Rectal smooth muscle tissue (tissue), 1 donor: ENCODE data around the gene PASD1.
"Not testable (repeated sequence)": the region's sequence is repeated elsewhere in the genome, so short reads cannot be mapped to it uniquely, and the experiment has no call there.

Experiments used
- H3K27ac ChIP-seq: one replicate; pipeline ENCODE4 v1.7.0; 2013; ENCODE audit warnings: low read depth, low read length, inconsistent platforms
- H3K27me3 ChIP-seq: one replicate; pipeline ENCODE4 v1.7.0; 2013; ENCODE audit warnings: low read length; ENCODE audit not compliant: control insufficient read depth, insufficient read depth
- H3K36me3 ChIP-seq: one replicate; pipeline ENCODE4 v1.7.0; 2013; ENCODE audit warnings: low read length; ENCODE audit not compliant: control insufficient read depth, insufficient read depth
- H3K4me1 ChIP-seq: one replicate; pipeline ENCODE4 v1.7.0; 2013; ENCODE audit warnings: low read length; ENCODE audit not compliant: control insufficient read depth, insufficient read depth
- H3K4me3 ChIP-seq: one replicate; pipeline ENCODE4 v1.7.0; 2013; ENCODE audit warnings: low read length
- H3K9ac ChIP-seq: one replicate; pipeline ENCODE4 v1.7.0; 2013; ENCODE audit warnings: low read length

Gene PASD1

GRCh38 chrX:151697082-151697481 is 133.6 kb downstream of the PASD1 start:
- H3K9ac ChIP-seq, H3K4me1 ChIP-seq, H3K4me3 ChIP-seq, H3K27ac ChIP-seq, H3K27me3 ChIP-seq, H3K36me3 ChIP-seq: not testable (repeated sequence)

GRCh38 chrX:151697522-151697921 is 134.0 kb downstream of the PASD1 start:
- no peaks in the 10 kb centered on the region for H3K4me1 ChIP-seq
- H3K36me3 ChIP-seq = no peaks in the 10 kb centered on the region
- H3K4me3 ChIP-seq = no peak overlapping the region
- no peak overlapping the region for H3K27ac ChIP-seq
- H3K9ac ChIP-seq = no peak overlapping the region
- peaks cover 5% of the 10 kb centered on the region for H3K27me3 ChIP-seq

- Histone ChIP-seq H3K27me3 (peaks cover 5% of the 10 kb centered on the region), H3K4me3 (no peak overlapping the region), H3K9ac (no peak overlapping the region), H3K27ac (no peak overlapping the region), H3K36me3 (no peaks in the 10 kb centered on the region), H3K4me1 (no peaks in the 10 kb centered on the region)
These were observed 135.0 kb downstream of the PASD1 start for GRCh38 chrX:151698485-151698884.

- no peak overlapping the region for H3K9ac ChIP-seq
- H3K27ac ChIP-seq = no peak overlapping the region
- no peaks in the 10 kb centered on the region for H3K36me3 ChIP-seq
- no peaks in the 10 kb centered on the region for H3K4me1 ChIP-seq
- H3K4me3 ChIP-seq = no peak overlapping the region
- H3K27me3 ChIP-seq = peaks cover 5% of the 10 kb centered on the region
These were observed 136.3 kb downstream of the PASD1 start for GRCh38 chrX:151699746-151700145.

- H3K36me3 ChIP-seq = no peaks in the 10 kb centered on the region
- H3K4me3 ChIP-seq = no peak overlapping the region
- no peak overlapping the region for H3K9ac ChIP-seq
- H3K27me3 ChIP-seq = peaks cover 5% of the 10 kb centered on the region
- H3K27ac ChIP-seq = no peak overlapping the region
- no peaks in the 10 kb centered on the region for H3K4me1 ChIP-seq
These were observed 137.1 kb downstream of the PASD1 start for GRCh38 chrX:151700581-151700980.

- no peak overlapping the region for H3K4me3 ChIP-seq
These were observed 137.6 kb downstream of the PASD1 start for GRCh38 chrX:151701071-151701470.

GRCh38 chrX:151701531-151701930 is 138.1 kb downstream of the PASD1 start:
- no peak overlapping the region for H3K27ac ChIP-seq
- H3K27me3 ChIP-seq = peaks cover 5% of the 10 kb centered on the region
- no peak overlapping the region for H3K9ac ChIP-seq
- H3K36me3 ChIP-seq = no peaks in the 10 kb centered on the region
- no peaks in the 10 kb centered on the region for H3K4me1 ChIP-seq
- H3K4me3 ChIP-seq = no peak overlapping the region

More at GRCh38 chrX:151701071-151701470, 137.6 kb downstream of the PASD1 start:
- H3K27me3 ChIP-seq = peaks cover 5% of the 10 kb centered on the region
- no peaks in the 10 kb centered on the region for H3K36me3 ChIP-seq
- no peak overlapping the region for H3K9ac ChIP-seq
- no peaks in the 10 kb centered on the region for H3K4me1 ChIP-seq
- H3K27ac ChIP-seq = no peak overlapping the region

- Histone ChIP-seq H3K27me3 (peaks cover 5% of the 10 kb centered on the region), H3K27ac (no peak overlapping the region), H3K4me3 (no peak overlapping the region), H3K36me3 (no peaks in the 10 kb centered on the region), H3K4me1 (no peaks in the 10 kb centered on the region), H3K9ac (no peak overlapping the region)
These were observed 138.7 kb downstream of the PASD1 start for GRCh38 chrX:151702026-151702714.

- H3K4me1 ChIP-seq = no peaks in the 10 kb centered on the region
- no peak overlapping the region for H3K9ac ChIP-seq
- no peak overlapping the region for H3K4me3 ChIP-seq
- H3K36me3 ChIP-seq = no peaks in the 10 kb centered on the region
- H3K27me3 ChIP-seq = peaks cover 5% of the 10 kb centered on the region
- no peak overlapping the region for H3K27ac ChIP-seq
These were observed 139.4 kb downstream of the PASD1 start for GRCh38 chrX:151702741-151703340.

GRCh38 chrX:151703487-151703886 is 140.0 kb downstream of the PASD1 start:
- H3K27me3 ChIP-seq = peaks cover 5% of the 10 kb centered on the region
- no peak overlapping the region for H3K9ac ChIP-seq
- no peak overlapping the region for H3K4me3 ChIP-seq
- no peaks in the 10 kb centered on the region for H3K4me1 ChIP-seq
- no peak overlapping the region for H3K27ac ChIP-seq
- H3K36me3 ChIP-seq = no peaks in the 10 kb centered on the region

- Histone ChIP-seq H3K27me3 (peaks cover 5% of the 10 kb centered on the region), H3K36me3 (no peaks in the 10 kb centered on the region), H3K27ac (no peak overlapping the region), H3K4me1 (no peaks in the 10 kb centered on the region), H3K9ac (no peak overlapping the region), H3K4me3 (no peak overlapping the region)
These were observed 140.7 kb downstream of the PASD1 start for GRCh38 chrX:151704041-151704663.

GRCh38 chrX:151708821-151709220 is 145.3 kb downstream of the PASD1 start:
- H3K27ac ChIP-seq = no peak overlapping the region
- H3K9ac ChIP-seq = no peak overlapping the region
- no peaks in the 10 kb centered on the region for H3K27me3 ChIP-seq
- H3K4me3 ChIP-seq = no peak overlapping the region
- no peaks in the 10 kb centered on the region for H3K4me1 ChIP-seq
- no peaks in the 10 kb centered on the region for H3K36me3 ChIP-seq

GRCh38 chrX:151710457-151710856 is 147.0 kb downstream of the PASD1 start:
- Histone ChIP-seq H3K27me3 (no peaks in the 10 kb centered on the region), H3K36me3 (no peaks in the 10 kb centered on the region), H3K27ac (no peak overlapping the region), H3K4me1 (no peaks in the 10 kb centered on the region), H3K9ac (no peak overlapping the region), H3K4me3 (no peak overlapping the region)
